Activated naive CD8-positive, alpha-beta T cell treated with anti-CD3 and anti-CD28 coated beads, Interleukin-2, amount 10 ng/mL, durations not matched to agents 7 days and 5 days (primary cell): Measurements from ENCODE around the gene ART1. TPM values are rescaled to one million over a fixed set of nuclear protein-coding genes. Genes with fewer than 3 reads are reported as not detected.

ENCODE experiments used
- ATAC-seq: fragments of 150-1000 bp; cut with Tn5 transposase; one replicate; pipeline ENCODE4 v1.10.0; 2021; ENCODE audit warnings: low read depth, moderate library complexity
- POLR2A ChIA-PET: fragments of 350-600 bp; sonication (Branson Sonifier 250); formaldehyde crosslinking; loops from one replicate; lab custom pipeline; 2021; ENCODE audit warnings: antibody characterized with exemption; lab: Charles Lee
- DNase-seq: peaks from one replicate; pipeline ENCODE4 v3.0.0; 2021
- H3K27ac Mint-ChIP-seq: one replicate; pipeline ENCODE4 v1.8.0; 2022; ENCODE audit warnings: mild to moderate bottlenecking, mixed read lengths
- H3K27me3 Mint-ChIP-seq: one replicate; pipeline ENCODE4 v1.8.0; 2022; ENCODE audit warnings: mild to moderate bottlenecking, moderate library complexity, mixed read lengths
- H3K36me3 Mint-ChIP-seq: one replicate; pipeline ENCODE4 v1.8.0; 2021; ENCODE audit warnings: mild to moderate bottlenecking, mixed read lengths
- H3K4me1 Mint-ChIP-seq: one replicate; pipeline ENCODE4 v1.8.0; 2021; ENCODE audit warnings: mixed read lengths
- H3K4me3 Mint-ChIP-seq: one replicate; pipeline ENCODE4 v1.8.0; 2022; ENCODE audit warnings: mild to moderate bottlenecking, moderate library complexity, mixed read lengths
- H3K9me3 Mint-ChIP-seq: one replicate; pipeline ENCODE4 v1.8.0; 2021; ENCODE audit warnings: mixed read lengths
- total RNA-seq, 2 experiments: library from RNA; stranded (reverse); gene quantifications; one replicate each; pipeline ENCODE4 v1.2.3, GENCODE V29; 2021

ART1 gene
- total RNA-seq, 2 experiments from 2014 or later = not detected

GRCh38 chr11:3684129-3684818 is 39.3 kb downstream of the ART1 start:
- POLR2A ChIA-PET = interaction anchor here (0.7 kb wide), 1 partner anchor 436 kb away, joined by 7 read pairs; no protein-coding TSS in a partner anchor
- Mint-ChIP-seq H3K4me1 (peaks cover 4% of the 10 kb centered on the region), H3K27ac (no peak overlapping the region), H3K27me3 (no peaks in the 10 kb centered on the region), H3K9me3 (no peaks in the 10 kb centered on the region), H3K36me3 (peaks cover 40% of the 10 kb centered on the region), H3K4me3 (no peak overlapping the region)
- ATAC-seq = no peak
- DNase-seq = no peak

GRCh38 chr11:3684819-3685172 is 39.9 kb downstream of the ART1 start:
- DNase-seq (no peak), ATAC-seq (no peak)
- Mint-ChIP-seq H3K4me3 (no peak overlapping the region), H3K9me3 (no peaks in the 10 kb centered on the region), H3K36me3 (peaks cover 36% of the 10 kb centered on the region), H3K4me1 (peaks cover 4% of the 10 kb centered on the region), H3K27me3 (no peaks in the 10 kb centered on the region), H3K27ac (no peak overlapping the region)
- POLR2A ChIA-PET = interaction anchor here (0.7 kb wide), 1 partner anchor 436 kb away, joined by 7 read pairs; no protein-coding TSS in a partner anchor

DNA sequence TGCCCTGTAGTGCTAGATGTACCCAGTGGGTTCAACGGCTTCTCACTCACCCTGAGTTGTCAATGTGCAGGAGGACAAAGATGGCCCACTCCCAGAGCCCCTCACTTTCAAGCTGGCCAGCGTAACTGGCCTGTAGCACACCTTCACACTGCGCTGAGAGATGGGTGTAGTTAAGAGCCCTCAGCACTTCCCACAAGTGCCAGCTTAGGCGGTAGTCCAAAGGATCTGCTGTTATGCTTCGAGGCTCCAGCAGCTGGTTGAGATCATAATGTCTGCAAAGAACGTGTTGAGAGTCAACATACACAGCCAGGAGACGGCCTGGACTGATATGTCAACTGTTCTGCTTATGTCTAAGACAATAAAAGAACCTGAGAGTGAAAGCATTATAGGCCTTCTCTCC is 41.0 kb downstream of the ART1 start:
- Mint-ChIP-seq H3K4me3 (no peak overlapping the region), H3K4me1 (peaks cover 4% of the 10 kb centered on the region), H3K9me3 (no peaks in the 10 kb centered on the region), H3K36me3 (peaks cover 32% of the 10 kb centered on the region), H3K27ac (no peak overlapping the region), H3K27me3 (no peaks in the 10 kb centered on the region)
- ATAC-seq (no peak), DNase-seq (no peak)
- POLR2A ChIA-PET = no interaction called here

DNA sequence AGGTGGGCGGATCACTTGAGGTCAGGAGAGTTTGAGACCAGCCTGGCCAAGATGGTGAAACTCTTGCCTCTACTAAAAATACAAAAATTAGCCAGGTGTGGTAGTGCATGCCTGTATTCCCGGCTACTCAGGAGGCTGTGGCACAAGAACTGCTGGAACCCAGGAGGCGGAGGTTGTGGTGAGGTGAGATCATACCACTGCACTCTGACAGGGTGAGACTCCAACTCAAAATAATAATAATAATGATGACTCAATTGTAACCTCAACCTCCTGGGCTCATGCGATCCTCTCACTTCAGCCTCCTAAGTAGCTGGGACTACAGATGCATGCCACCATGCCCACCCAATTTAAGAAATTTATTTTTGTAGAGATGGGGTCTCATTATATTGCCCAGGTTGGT is 41.8 kb downstream of the ART1 start:
- Mint-ChIP-seq H3K27ac (no peak overlapping the region), H3K4me1 (peaks cover 4% of the 10 kb centered on the region), H3K4me3 (no peak overlapping the region), H3K9me3 (no peaks in the 10 kb centered on the region), H3K27me3 (no peaks in the 10 kb centered on the region), H3K36me3 (peaks cover 32% of the 10 kb centered on the region)
- ATAC-seq (no peak), DNase-seq (no peak)
- POLR2A ChIA-PET = no interaction called here

DNA sequence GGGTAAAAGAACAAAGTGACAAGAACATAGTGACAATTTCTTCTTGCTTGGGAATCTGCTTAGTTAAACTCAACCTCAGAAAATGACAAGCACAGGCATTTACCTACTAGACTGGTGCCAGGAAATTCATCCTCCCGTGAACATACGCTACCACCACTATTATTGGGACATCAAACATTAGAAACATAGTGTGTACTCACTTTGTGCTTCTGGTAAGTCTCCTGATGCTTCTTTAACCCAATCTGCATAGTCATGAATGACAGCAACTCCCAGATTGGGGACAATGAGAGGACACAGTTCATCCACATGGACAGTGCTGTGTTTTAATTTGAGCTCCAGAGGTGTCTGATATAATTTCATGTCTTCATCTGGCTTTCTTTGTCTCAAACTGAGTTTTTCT is 55.5 kb downstream of the ART1 start:
- H3K4me3 Mint-ChIP-seq = no peak overlapping the region
- H3K36me3 Mint-ChIP-seq = peaks cover 34% of the 10 kb centered on the region
- H3K4me1 Mint-ChIP-seq = peaks cover 2% of the 10 kb centered on the region
- H3K27me3 Mint-ChIP-seq = no peaks in the 10 kb centered on the region
- DNase-seq = no peak
- H3K27ac Mint-ChIP-seq = no peak overlapping the region
- no peak for ATAC-seq
- no peaks in the 10 kb centered on the region for H3K9me3 Mint-ChIP-seq
- POLR2A ChIA-PET = no interaction called here

DNA sequence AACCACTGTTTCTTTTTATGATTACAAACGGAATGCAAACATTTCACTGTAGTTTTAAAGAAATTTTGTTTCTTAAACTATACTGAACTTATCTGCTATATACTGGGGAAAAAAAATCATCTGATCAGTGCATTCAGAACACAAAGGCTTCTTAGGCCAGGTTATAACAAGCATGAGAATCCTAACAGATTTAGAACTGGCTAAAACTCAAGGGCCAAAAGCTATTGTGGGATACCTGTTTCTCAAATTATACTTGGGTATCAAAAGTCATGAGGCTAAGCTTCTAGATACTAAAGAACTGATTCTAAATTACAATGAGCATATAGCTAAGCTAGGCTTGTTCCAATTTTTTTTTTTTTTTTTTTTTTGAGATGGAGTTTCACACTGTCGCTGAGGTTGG is 56.0 kb downstream of the ART1 start:
- POLR2A ChIA-PET = no interaction called here
- no peak overlapping the region for H3K27ac Mint-ChIP-seq

GRCh38 chr11:3703383-3703782 is 58.5 kb downstream of the ART1 start:
- H3K36me3 Mint-ChIP-seq = peaks cover 36% of the 10 kb centered on the region
- H3K27ac Mint-ChIP-seq = no peak overlapping the region

More for the DNA sequence above, 56.0 kb downstream of the ART1 start:
- H3K27me3 Mint-ChIP-seq = no peaks in the 10 kb centered on the region
- no peaks in the 10 kb centered on the region for H3K9me3 Mint-ChIP-seq
- ATAC-seq (no peak), DNase-seq (no peak)
- H3K36me3 Mint-ChIP-seq = peaks cover 30% of the 10 kb centered on the region
- H3K4me3 Mint-ChIP-seq = no peak overlapping the region
- peaks cover 2% of the 10 kb centered on the region for H3K4me1 Mint-ChIP-seq

GRCh38 chr11:3707176-3707575 is 62.2 kb downstream of the ART1 start:
- POLR2A ChIA-PET = no interaction called here
- H3K9me3 Mint-ChIP-seq = no peaks in the 10 kb centered on the region
- ATAC-seq (no peak), DNase-seq (no peak)
- no peaks in the 10 kb centered on the region for H3K27me3 Mint-ChIP-seq
- H3K4me1 Mint-ChIP-seq = peaks cover 2% of the 10 kb centered on the region
- peaks cover 43% of the 10 kb centered on the region for H3K36me3 Mint-ChIP-seq
- H3K4me3 Mint-ChIP-seq = no peak overlapping the region
- no peak overlapping the region for H3K27ac Mint-ChIP-seq

More at GRCh38 chr11:3703383-3703782, 58.5 kb downstream of the ART1 start:
- no peaks in the 10 kb centered on the region for H3K27me3 Mint-ChIP-seq
- ATAC-seq (no peak), DNase-seq (no peak)
- H3K9me3 Mint-ChIP-seq = no peaks in the 10 kb centered on the region
- POLR2A ChIA-PET = no interaction called here
- H3K4me1 Mint-ChIP-seq = peaks cover 2% of the 10 kb centered on the region
- no peak overlapping the region for H3K4me3 Mint-ChIP-seq

- Mint-ChIP-seq H3K27me3 (no peaks in the 10 kb centered on the region), H3K9me3 (no peaks in the 10 kb centered on the region), H3K36me3 (peaks cover 46% of the 10 kb centered on the region), H3K4me1 (peaks cover 2% of the 10 kb centered on the region), H3K4me3 (no peak overlapping the region), H3K27ac (no peak overlapping the region)
- DNase-seq (no peak), ATAC-seq (no peak)
- POLR2A ChIA-PET = no interaction called here
Observed at GRCh38 chr11:3709977-3710376, 65.0 kb downstream of the ART1 start.

- ATAC-seq (no peak), DNase-seq (no peak)
- no peaks in the 10 kb centered on the region for H3K9me3 Mint-ChIP-seq
- POLR2A ChIA-PET = interaction anchor here (0.6 kb wide), 1 partner anchor 65 kb away, joined by 3 read pairs; no protein-coding TSS in a partner anchor
- H3K27ac Mint-ChIP-seq = no peak overlapping the region
- no peak overlapping the region for H3K4me3 Mint-ChIP-seq
- H3K27me3 Mint-ChIP-seq = no peaks in the 10 kb centered on the region
- H3K4me1 Mint-ChIP-seq = peaks cover 2% of the 10 kb centered on the region
- H3K36me3 Mint-ChIP-seq = peaks cover 44% of the 10 kb centered on the region
Observed at GRCh38 chr11:3710485-3711259, 65.7 kb downstream of the ART1 start.

DNA sequence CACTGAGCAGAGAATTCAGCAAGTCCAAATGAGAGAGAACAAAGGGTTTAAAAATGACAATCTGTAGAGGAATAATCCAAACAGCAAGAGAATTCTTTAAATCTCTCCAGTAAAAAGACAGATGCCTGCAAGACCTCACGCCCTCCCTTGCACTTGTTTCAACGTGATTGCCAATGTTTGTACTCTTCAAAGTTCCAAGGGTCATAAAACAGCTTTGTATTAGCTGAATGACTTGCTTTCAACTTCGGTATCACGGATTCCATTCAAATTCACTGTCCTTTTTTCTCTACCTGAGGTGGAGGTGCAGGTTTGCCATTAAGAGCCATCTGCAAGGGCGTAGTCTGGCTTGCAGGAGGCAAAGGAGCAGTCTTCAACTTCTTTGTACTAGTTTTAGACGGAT is 67.3 kb downstream of the ART1 start:
- H3K9me3 Mint-ChIP-seq = no peaks in the 10 kb centered on the region
- POLR2A ChIA-PET = interaction anchor here (0.6 kb wide), 1 partner anchor 28 kb away, joined by 3 read pairs; no protein-coding TSS in a partner anchor
- H3K27ac Mint-ChIP-seq = no peak overlapping the region
- H3K36me3 Mint-ChIP-seq = peaks cover 44% of the 10 kb centered on the region
- no peaks in the 10 kb centered on the region for H3K27me3 Mint-ChIP-seq
- H3K4me3 Mint-ChIP-seq = no peak overlapping the region
- H3K4me1 Mint-ChIP-seq = peaks cover 2% of the 10 kb centered on the region
- ATAC-seq = no peak
- no peak for DNase-seq
